CD4-positive, alpha-beta T cell treated with Interleukin-4 for 4 hours (primary cell): ENCODE measurements around the gene ZNF10.

ENCODE experiments used
- DNase-seq: peaks from one replicate; pipeline ENCODE4 v3.0.0-alpha.2; 2020

The ZNF10 gene

GRCh38 chr12:133130038-133130807 lies at the start of gene ZNF10, which contains the start of gene ZNF891:
TSS of gene ZNF10 (plus strand) at chr12:133130627. CDS start at chr12:133144493, 13,866 bp downstream.
TSS of gene ZNF891 (minus strand) at chr12:133130274. CDS start at chr12:133121918, 8,356 bp downstream.
- peak; percentile 95 for DNase-seq

GRCh38 chr12:133081159-133081780 lies 49.2 kb upstream of the ZNF10 start:
- no peak for DNase-seq

GRCh38 chr12:133083345-133083744 lies 47.1 kb upstream of the ZNF10 start:
- no peak for DNase-seq

GRCh38 chr12:133105620-133106019 lies 24.8 kb upstream of the ZNF10 start:
- DNase-seq: no peak

- no peak for DNase-seq
Measured at GRCh38 chr12:133106253-133106652, 24.2 kb upstream of the ZNF10 start.

- no peak for DNase-seq
Measured at GRCh38 chr12:133107121-133107520, 23.3 kb upstream of the ZNF10 start.

- no peak for DNase-seq
Measured at GRCh38 chr12:133108150-133108549, 22.3 kb upstream of the ZNF10 start.

- no peak for DNase-seq
Measured at GRCh38 chr12:133120385-133121191, 9.8 kb upstream of the ZNF10 start.

GRCh38 chr12:133124674-133125073 lies 5.8 kb upstream of the ZNF10 start:
- no peak for DNase-seq

GRCh38 chr12:133129368-133130037 lies 924 bp upstream of the ZNF10 start:
- no peak for DNase-seq

- no peak for DNase-seq
Measured at GRCh38 chr12:133130808-133131128, 341 bp downstream of the ZNF10 start.

- DNase-seq: no peak
Measured at GRCh38 chr12:133135747-133136146, 5.3 kb downstream of the ZNF10 start.

- no peak for DNase-seq
Measured at GRCh38 chr12:133145981-133146380, 15.6 kb downstream of the ZNF10 start.

- no peak for DNase-seq
Measured at GRCh38 chr12:133156125-133156690, 25.8 kb downstream of the ZNF10 start.

- no peak for DNase-seq
Measured at GRCh38 chr12:133165776-133166175, 35.3 kb downstream of the ZNF10 start.

- no peak for DNase-seq
Measured at GRCh38 chr12:133172491-133172890, 42.1 kb downstream of the ZNF10 start.

GRCh38 chr12:133174901-133175300 lies 44.5 kb downstream of the ZNF10 start:
- DNase-seq: no peak

- DNase-seq: no peak
Measured at GRCh38 chr12:133180669-133181068, 50.2 kb downstream of the ZNF10 start.

- DNase-seq: peak; percentile 90
Measured at GRCh38 chr12:133181238-133181959, 51.0 kb downstream of the ZNF10 start, which contains the start of gene ZNF268. TSS of gene ZNF268 (plus strand) at chr12:133181495. CDS start at chr12:133181998, 503 bp downstream.

GRCh38 chr12:133190176-133190575 lies 59.7 kb downstream of the ZNF10 start:
- no peak for DNase-seq

- no peak for DNase-seq
Measured at GRCh38 chr12:133192847-133193246, 62.4 kb downstream of the ZNF10 start.

- DNase-seq: no peak
Measured at GRCh38 chr12:133201888-133202287, 71.5 kb downstream of the ZNF10 start.
